Measurements from ENCODE around the gene ARID1B. TPM values are rescaled to one million over a fixed set of nuclear protein-coding genes. Genes with fewer than 3 reads are reported as not detected.

Gene ARID1B
- total RNA-seq, 4 donors from 2014 or later: 70.5 to 135 (median 78.2) TPM

GRCh38 chr6:156950084-156950483 lies 172.9 kb downstream of the ARID1B start:
- DNase-seq (ENCODE audit: low spot score): no peak
- TF ChIP-seq CTCF (IDR thresholded peaks at IDR 0.05): no peak
- ATAC-seq (ENCODE audit: low FRiP score): no peak

GRCh38 chr6:156950531-156950930 lies 173.4 kb downstream of the ARID1B start:
- ATAC-seq (ENCODE audit: low FRiP score): no peak
- no peak for DNase-seq (ENCODE audit: low spot score)
- no peak for TF ChIP-seq CTCF (IDR thresholded peaks at IDR 0.05)

- TF ChIP-seq CTCF (IDR thresholded peaks at IDR 0.05): no peak
- DNase-seq (ENCODE audit: low spot score) (no peak), ATAC-seq (ENCODE audit: low FRiP score) (no peak)
Observed at GRCh38 chr6:156952401-156952800, 175.2 kb downstream of the ARID1B start.

- peak; percentile 9 for ATAC-seq (ENCODE audit: low FRiP score)
- no peak for DNase-seq (ENCODE audit: low spot score)
Observed at GRCh38 chr6:156953127-156953478, 175.9 kb downstream of the ARID1B start.

GRCh38 chr6:156953479-156954146 lies 176.4 kb downstream of the ARID1B start:
- DNase-seq (ENCODE audit: low spot score): no peak
- TF ChIP-seq CTCF (IDR thresholded peaks at IDR 0.05): no peak
- ATAC-seq (ENCODE audit: low FRiP score): peak; percentile 90

More at GRCh38 chr6:156953127-156953478, 175.9 kb downstream of the ARID1B start:
- TF ChIP-seq CTCF (IDR thresholded peaks at IDR 0.05): no peak

GRCh38 chr6:156954191-156954590 lies 177.0 kb downstream of the ARID1B start:
- DNase-seq (ENCODE audit: low spot score): no peak
- ATAC-seq (ENCODE audit: low FRiP score): no peak
- no peak for TF ChIP-seq CTCF (IDR thresholded peaks at IDR 0.05)

- no peak for TF ChIP-seq CTCF (IDR thresholded peaks at IDR 0.05)
- no peak for DNase-seq (ENCODE audit: low spot score)
- no peak for ATAC-seq (ENCODE audit: low FRiP score)
Observed at GRCh38 chr6:156954816-156955215, 177.6 kb downstream of the ARID1B start.
